H1 (cell line): Measurements from ENCODE around the gene YWHAB. TPM values are rescaled to one million over a fixed set of nuclear protein-coding genes. Genes with fewer than 3 reads are reported as not detected.

ENCODE experiments used
- CTCF ChIA-PET: fragments of 300-600 bp; sonication (Branson Sonifier 250); formaldehyde crosslinking; loops from one replicate; lab custom pipeline; 2021; ENCODE audit not compliant: partially characterized antibody; lab: Charles Lee
- POLR2A ChIA-PET: fragments of 300-600 bp; sonication (Branson Sonifier 250); formaldehyde crosslinking; loops from one replicate; lab custom pipeline; 2021; ENCODE audit warnings: inconsistent platforms; ENCODE audit not compliant: partially characterized antibody; lab: Charles Lee
- DNase-seq, 2 experiments: peaks; one replicate each; pipeline versions ENCODE4 v3.0.0 to v3.0.0-alpha.2; 2010 to 2022; ENCODE audit warnings: low spot score in 2 of 2, low read depth in 1 of 2, mixed read lengths in 1 of 2
- FAIRE-seq: peaks from 2 replicates; lab custom pipeline; 2011; peaks lifted over from hg19 to GRCh38; lab: Jason Lieb, UNC
- H2AFZ ChIP-seq: 2 replicates; pipeline ENCODE4 v1.8.1; 2012; ENCODE audit warnings: low read length, inconsistent platforms
- H2AK5ac ChIP-seq: 2 replicates; pipeline ENCODE4 v1.6.1; 2013; ENCODE audit warnings: low read depth, low read length
- H2BK120ac ChIP-seq: replicated peaks from 2 replicates; pipeline ENCODE3; 2013; ENCODE audit warnings: low read depth, low read length, inconsistent platforms
- H2BK12ac ChIP-seq: 2 replicates; pipeline ENCODE4 v1.6.1; 2013; ENCODE audit warnings: low read depth, low read length
- H2BK15ac ChIP-seq: 2 replicates; pipeline ENCODE4 v1.6.1; 2013; ENCODE audit warnings: low read length
- H2BK20ac ChIP-seq: 2 replicates; pipeline ENCODE4 v1.6.1; 2013; ENCODE audit warnings: low read length
- H2BK5ac ChIP-seq: 2 replicates; pipeline ENCODE4 v1.6.1; 2013; ENCODE audit warnings: low read depth, low read length
- H3K14ac ChIP-seq: 2 replicates; pipeline ENCODE4 v1.6.1; 2013; ENCODE audit warnings: inconsistent platforms; ENCODE audit not compliant: insufficient read length
- H3K18ac ChIP-seq: 2 replicates; pipeline ENCODE4 v1.6.1; 2013; ENCODE audit warnings: low read length; ENCODE audit errors: extremely low read depth
- H3K23ac ChIP-seq: 2 replicates; pipeline ENCODE4 v1.6.1; 2013; ENCODE audit warnings: inconsistent platforms; ENCODE audit not compliant: insufficient read length
- H3K23me2 ChIP-seq: 2 replicates; pipeline ENCODE4 v1.6.1; 2013; ENCODE audit warnings: low read depth, low read length
- H3K27ac ChIP-seq: 2 replicates; pipeline ENCODE4 v1.6.1; 2011; ENCODE audit warnings: low read depth, low read length, inconsistent platforms
- H3K27me3 ChIP-seq, 4 experiments: replicated peaks in 1 of 4; 1 replicate in 1 of 4; 2 replicates in 3 of 4; pipeline versions ENCODE4 v1.6.1 to v1.8.1; 2011 to 2013; ENCODE audit warnings: low read length in 3 of 4, mild to moderate bottlenecking in 3 of 4, inconsistent platforms in 2 of 4, mixed read lengths in 2 of 4, moderate library complexity in 1 of 4; ENCODE audit not compliant: control insufficient read depth in 3 of 4, insufficient read depth in 3 of 4; ENCODE audit errors: extremely low read depth in 1 of 4
- H3K36me3 ChIP-seq, 4 experiments: 2 replicates each; pipeline versions ENCODE4 v1.6.1 to v1.8.1; 2011 to 2013; ENCODE audit warnings: mild to moderate bottlenecking in 4 of 4, low read length in 3 of 4, moderate library complexity in 2 of 4, control low read depth in 1 of 4, inconsistent platforms in 1 of 4; ENCODE audit not compliant: insufficient read depth in 4 of 4, control insufficient read depth in 2 of 4
- H3K4ac ChIP-seq: replicated peaks from 2 replicates; pipeline ENCODE3; 2013; ENCODE audit warnings: low read length, low read depth, mixed read lengths, inconsistent platforms; ENCODE audit not compliant: insufficient read length
- H3K4me1 ChIP-seq, 4 experiments: replicated peaks in 1 of 4; 1 replicate in 1 of 4; 2 replicates in 3 of 4; pipeline versions ENCODE4 v1.6.1 to v1.8.1; 2011 to 2013; ENCODE audit warnings: low read length in 3 of 4, inconsistent platforms in 2 of 4, mixed read lengths in 1 of 4; ENCODE audit not compliant: insufficient read depth in 4 of 4, control insufficient read depth in 3 of 4
- H3K4me2 ChIP-seq, 2 experiments: 2 replicates each; pipeline versions ENCODE4 v1.6.1 to v1.8.1; 2011 to 2013; ENCODE audit warnings: low read depth in 2 of 2, low read length in 2 of 2, control low read depth in 1 of 2, inconsistent platforms in 1 of 2, mild to moderate bottlenecking in 1 of 2; ENCODE audit not compliant: insufficient read depth in 1 of 2
- H3K4me3 ChIP-seq, 4 experiments: fragments of 200-600, 300-600 bp in 1 of 4; sonication (generic), shearing (Covaris generic), sonication (Bioruptor Twin) in 1 of 4; 2 replicates each; pipeline versions ENCODE4 v1.5.1 to v1.8.1; 2011 to 2016; ENCODE audit warnings: low read length in 4 of 4, low read depth in 3 of 4, control low read depth in 2 of 4, inconsistent platforms in 2 of 4, mild to moderate bottlenecking in 2 of 4, mixed read lengths in 1 of 4, moderate library complexity in 1 of 4; ENCODE audit not compliant: insufficient read depth in 2 of 4; ENCODE audit errors: extremely low read depth in 1 of 4
- H3K56ac ChIP-seq: replicated peaks from 2 replicates; pipeline ENCODE3; 2013; ENCODE audit warnings: low read depth, mild to moderate bottlenecking, mixed read lengths, low read length, inconsistent platforms; ENCODE audit not compliant: insufficient read length
- H3K79me1 ChIP-seq: 2 replicates; pipeline ENCODE4 v1.6.1; 2013; ENCODE audit warnings: low read depth, low read length, control low read depth
- H3K79me2 ChIP-seq, 2 experiments: 2 replicates each; pipeline versions ENCODE4 v1.6.1 to v1.8.1; 2012 to 2013; ENCODE audit warnings: low read length in 2 of 2, mild to moderate bottlenecking in 2 of 2, inconsistent platforms in 1 of 2; ENCODE audit not compliant: insufficient read depth in 2 of 2, control insufficient read depth in 1 of 2
- H3K9ac ChIP-seq, 4 experiments: replicated peaks in 1 of 4; 1 replicate in 1 of 4; 2 replicates in 3 of 4; pipeline versions ENCODE4 v1.6.1 to v1.8.1; 2011 to 2013; ENCODE audit warnings: low read depth in 3 of 4, low read length in 3 of 4, control low read depth in 2 of 4, mild to moderate bottlenecking in 2 of 4, moderate library complexity in 2 of 4, inconsistent platforms in 1 of 4; ENCODE audit errors: extremely low read depth in 1 of 4
- H3K9me3 ChIP-seq, 2 experiments: 2 replicates each; pipeline versions ENCODE4 v1.6.1 to v1.8.1; 2012 to 2013; ENCODE audit warnings: mild to moderate bottlenecking in 2 of 2, moderate library complexity in 2 of 2, control low read depth in 1 of 2, inconsistent platforms in 1 of 2, low read depth in 1 of 2, low read length in 1 of 2, mixed read lengths in 1 of 2; ENCODE audit not compliant: insufficient read depth in 2 of 2
- H4K20me1 ChIP-seq, 2 experiments: replicated peaks in 1 of 2; 2 replicates each; pipeline versions ENCODE3 to v1.8.1; 2011 to 2013; ENCODE audit warnings: inconsistent platforms in 2 of 2, low read length in 2 of 2, mild to moderate bottlenecking in 1 of 2; ENCODE audit not compliant: insufficient read depth in 2 of 2, control insufficient read depth in 1 of 2
- H4K5ac ChIP-seq: 2 replicates; pipeline ENCODE4 v1.6.1; 2013; ENCODE audit warnings: low read length, low read depth, mixed read lengths, inconsistent platforms; ENCODE audit not compliant: insufficient read length
- H4K8ac ChIP-seq: 2 replicates; pipeline ENCODE4 v1.8.0; 2013; ENCODE audit warnings: mild to moderate bottlenecking, moderate library complexity, low read length, inconsistent platforms; ENCODE audit not compliant: insufficient read depth; ENCODE audit errors: extremely low read depth
- H4K91ac ChIP-seq: replicated peaks from 2 replicates; pipeline ENCODE3; 2013; ENCODE audit warnings: low read length, mixed read lengths, inconsistent platforms; ENCODE audit not compliant: insufficient read length
- BCL11A ChIP-seq, 2 experiments: IDR thresholded peaks; one replicate each; pipeline ENCODE4 v1.6.1; 2011; ENCODE audit warnings: low read depth in 2 of 2, low read length in 2 of 2, mild to moderate bottlenecking in 2 of 2
- CBX8 ChIP-seq: fragments of 300-800, 300-1000 bp; sonication (generic); IDR thresholded peaks from 2 replicates; pipeline ENCODE4 v1.7.1; 2016; ENCODE audit warnings: low read depth, low read length, borderline replicate concordance
- FOSL1 ChIP-seq: IDR thresholded peaks from 2 replicates; pipeline ENCODE4 v1.6.1; 2011; ENCODE audit warnings: mild to moderate bottlenecking, low read depth, low read length, moderate library complexity; ENCODE audit not compliant: insufficient read depth
- JUND ChIP-seq: IDR thresholded peaks from 2 replicates; pipeline ENCODE4 v1.6.1; 2011; ENCODE audit warnings: mild to moderate bottlenecking, improper control_type of control experiment, low read length
- KDM1A ChIP-seq: fragments of 200-600, 300-600 bp; sonication (generic); IDR thresholded peaks from 2 replicates; pipeline ENCODE4 v1.7.1; 2016; ENCODE audit warnings: mild to moderate bottlenecking, low read length, borderline replicate concordance
- KDM4A ChIP-seq: IDR thresholded peaks from one replicate; pipeline ENCODE4 v1.7.1; 2012; ENCODE audit warnings: low read depth, mild to moderate bottlenecking, moderate library complexity, low read length, inconsistent platforms; ENCODE audit not compliant: severe bottlenecking
- NANOG ChIP-seq: IDR thresholded peaks from 2 replicates; pipeline ENCODE4 v1.6.1; 2011; ENCODE audit warnings: low read length, low read depth, mild to moderate bottlenecking, inconsistent platforms; ENCODE audit not compliant: insufficient read depth, poor library complexity, severe bottlenecking
- POLR2A ChIP-seq, 2 experiments: IDR thresholded peaks; 1 replicate in 1 of 2; 2 replicates in 1 of 2; pipeline ENCODE4 v1.6.1; 2011; ENCODE audit warnings: low read depth in 2 of 2, low read length in 2 of 2, mild to moderate bottlenecking in 2 of 2; ENCODE audit errors: control extremely low read depth in 1 of 2
- RAD21 ChIP-seq, 2 experiments: IDR thresholded peaks in 1 of 2; conservative IDR thresholded peaks in 1 of 2; 2 replicates each; pipeline ENCODE4 v1.6.1; 2011; ENCODE audit warnings: low read depth in 2 of 2, low read length in 2 of 2, improper control_type of control experiment in 1 of 2, inconsistent platforms in 1 of 2, mild to moderate bottlenecking in 1 of 2, moderate library complexity in 1 of 2
- RBBP5 ChIP-seq: IDR thresholded peaks from 2 replicates; pipeline ENCODE4 v1.7.1; 2012; ENCODE audit warnings: low read depth, mild to moderate bottlenecking, inconsistent platforms, low read length, moderate library complexity, borderline replicate concordance
- RXRA ChIP-seq: IDR thresholded peaks from 2 replicates; pipeline ENCODE4 v1.6.1; 2011; ENCODE audit warnings: low read depth, mild to moderate bottlenecking, low read length, moderate library complexity; ENCODE audit not compliant: insufficient read depth
- SIRT6 ChIP-seq: IDR thresholded peaks from one replicate; pipeline ENCODE4 v1.7.1; 2012; ENCODE audit warnings: low read length, inconsistent platforms
- ZNF274 ChIP-seq: IDR thresholded peaks from 2 replicates; pipeline ENCODE4 v1.7.0; 2012; ENCODE audit warnings: low read length, borderline replicate concordance; ENCODE audit errors: extremely low read depth
- WGBS, 2 experiments: shearing (Covaris generic) in 1 of 2; methylation state at CpG; one replicate each; pipeline versions ENCODE4 v1.1.6 to v1.1.7; 2013 to 2015; ENCODE audit warnings: low lambda C conversion rate in 2 of 2, mixed read lengths in 2 of 2, inconsistent platforms in 1 of 2, low coverage in 1 of 2, missing lambda C conversion rate in 1 of 2; ENCODE audit not compliant: insufficient replicate concordance in 2 of 2, insufficient coverage in 1 of 2, insufficient read length in 1 of 2; ENCODE audit errors: extremely low coverage in 1 of 2, missing lambda C conversion rate in 1 of 2; 5-methylcytosine and 5-hydroxymethylcytosine counted together
- polyA plus RNA-seq, 7 experiments: library from polyadenylated mRNA; depleted of rRNA in 3 of 7; stranded (reverse) in 5 of 7; unstranded in 2 of 7; fragments of >200 nt in 5 of 7; fragments of 200-250 nt in 2 of 7; gene quantifications; 1 replicate in 5 of 7; 2 replicates in 1 of 7; 4 replicates in 1 of 7; pipeline versions ENCODE4 v1.2.1 to v1.2.3, GENCODE V29; 2011 to 2013; ENCODE audit warnings: missing spikeins in 2 of 7, mixed read lengths in 2 of 7
- total RNA-seq: library from RNA; stranded (reverse); fragmentation: NEBNext Ultra II Directional; extraction: Animal tissue kit (Norgen Biotek cat#: 25700); gene quantifications from 2 replicates; pipeline ENCODE4 v1.2.1, GENCODE V29; 2021

Gene YWHAB
- total and polyA plus RNA-seq, 2 of the 8 experiments (the other 6 are each of a cell fraction or from before 2014, with no cell fraction given) = 72.9 to 256 TPM

- Histone ChIP-seq H2BK5ac (no peak overlapping the region), H3K9ac (no peak overlapping the region), H3K23ac (no peak overlapping the region), H3K56ac (no peak overlapping the region), H3K18ac (no peak overlapping the region), H3K79me1 (no peaks in the 10 kb centered on the region), H4K5ac (no peak overlapping the region), H2BK15ac (no peak overlapping the region), H3K79me2 (peaks cover 25 to 28% of the 10 kb centered on the region in 2 experiments), H3K14ac (no peak overlapping the region), H2AK5ac (no peak overlapping the region), H2BK12ac (no peak overlapping the region), H3K36me3 (peaks cover 0 to 6% (median 0%) of the 10 kb centered on the region in 4 experiments; a peak in 1 of 8 replicates), H3K4me2 (no peak overlapping the region), H2AFZ (no peak overlapping the region), H3K4ac (no peak overlapping the region), H3K4me3 (no peak overlapping the region), H4K8ac (no peak overlapping the region), H3K9me3 (no peaks in the 10 kb centered on the region), H2BK20ac (no peak overlapping the region), H3K4me1 (peaks cover 0 to 9% (median 7%) of the 10 kb centered on the region in 4 experiments; a peak in 5 of 7 replicates), H4K91ac (no peak overlapping the region), H2BK120ac (no peak overlapping the region), H4K20me1 (peaks cover 14 to 15% of the 10 kb centered on the region in 2 experiments), H3K27me3 (no peaks in the 10 kb centered on the region), H3K27ac (no peak overlapping the region), H3K23me2 (peaks cover 8% of the 10 kb centered on the region)
- no peak for FAIRE-seq
- WGBS, 2 experiments = 88% methylated on average over 7 of the region's 7 CpGs; no CpG with 5 or more reads in 1 of the 2 experiments
- ChIA-PET CTCF (no interaction called here), POLR2A (interaction anchor here (1.1 to 3.2 kb wide), 4 partner anchors 9 to 75 kb away, joined by 3 to 18 read pairs (median 4); partner anchors contain the start of gene PABPC1L)
- no peak for DNase-seq
- TF ChIP-seq SIRT6 (no peak), POLR2A (IDR thresholded peaks at IDR 0.05; ENCODE audit: control extremely low read depth in 1 of 2, low read depth in 2 of 2, low read length in 2 of 2) (no peak), CBX8 (no peak), RBBP5 (no peak), ZNF274 (no peak), NANOG (no peak), KDM1A (no peak), JUND (no peak), FOSL1 (no peak), BCL11A (IDR thresholded peaks at IDR 0.05; ENCODE audit: low read depth in 2 of 2, low read length in 2 of 2) (no peak), RXRA (no peak), RAD21 (IDR thresholded peaks at IDR 0.05 in 1 of 2, conservative IDR thresholded peaks at IDR 0.05 in 1 of 2; ENCODE audit: low read depth in 2 of 2, low read length in 2 of 2) (no peak), KDM4A (no peak)
Measured at GRCh38 chr20:44883214-44883902, 2.1 kb upstream of the YWHAB start.
